ENCODE measurements around the gene PPP1R14D. TPM values are rescaled to one million over a fixed set of nuclear protein-coding genes. Genes with fewer than 3 reads are reported as not detected.

PPP1R14D gene
- total and polyA plus RNA-seq, 2 donors (not counting 3 experiments of a cell fraction or from before 2014, with no cell fraction given): not detected

GRCh38 chr15:40825661-40826422 lies 2.7 kb downstream of the PPP1R14D start:
- no peak for FAIRE-seq
- TF ChIP-seq JUN (IDR thresholded peaks at IDR 0.05; ENCODE audit: borderline replicate concordance, insufficient read depth, insufficient read length, low read depth): no peak
- no peak for TF ChIP-seq GATA2 (IDR thresholded peaks at IDR 0.05; ENCODE audit: insufficient read depth, insufficient read length, low read depth, low read length)
- TF ChIP-seq, protein P1, sequence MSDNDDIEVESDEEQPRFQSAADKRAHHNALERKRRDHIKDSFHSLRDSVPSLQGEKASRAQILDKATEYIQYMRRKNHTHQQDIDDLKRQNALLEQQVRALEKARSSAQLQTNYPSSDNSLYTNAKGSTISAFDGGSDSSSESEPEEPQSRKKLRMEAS (IDR thresholded peaks at IDR 0.05; ENCODE audit: insufficient read depth, insufficient read length): no peak
- no peak for TF ChIP-seq MYC (IDR thresholded peaks at IDR 0.05; ENCODE audit: low read depth, low read length)
- TF ChIP-seq FOS (IDR thresholded peaks at IDR 0.05; ENCODE audit: borderline replicate concordance, insufficient read depth, low read length): no peak
- TF ChIP-seq CTCF (IDR thresholded peaks at IDR 0.05; ENCODE audit: extremely low read depth in 1 of 2, insufficient read depth in 1 of 2, low read depth in 1 of 2, low read length in 2 of 2): no peak
- no peak for TF ChIP-seq POLR2A (IDR thresholded peaks at IDR 0.05; ENCODE audit: low read depth, low read length)
- TF ChIP-seq EZH2 (IDR thresholded peaks at IDR 0.05; ENCODE audit: borderline replicate concordance, low read depth, low read length, severe bottlenecking): no peak
- BruUV-seq (replicated peaks): no TSS peak
- intact Hi-C loops (cut with micrococcal nuclease) (no loop called here), dilution Hi-C loops (cut with MboI; ENCODE audit: extremely low pct_ligation_motif_present, low sequenced_read_pairs) (no loop called here)
- Histone ChIP-seq H3K79me2 (ENCODE audit: control insufficient read depth, insufficient read depth, low read length) (no peaks in the 10 kb centered on the region), H2AFZ (ENCODE audit: low read depth, low read length) (no peak overlapping the region), H3K4me1 (ENCODE audit: control insufficient read depth, extremely low read depth, insufficient read depth, low read length) (no peaks in the 10 kb centered on the region), H4K20me1 (replicated peaks; ENCODE audit: control insufficient read depth, extremely low read depth, insufficient read depth, low read length) (no peaks in the 10 kb centered on the region), H3K27me3 (ENCODE audit: control insufficient read depth in 2 of 2, insufficient read depth in 2 of 2, low read length in 2 of 2) (peaks cover 7 to 14% of the 10 kb centered on the region in 2 experiments), H3K4me3 (replicated peaks in 1 of 3; ENCODE audit: insufficient read depth in 1 of 3, low read depth in 1 of 3, low read length in 3 of 3) (no peak overlapping the region), H3K36me3 (ENCODE audit: control insufficient read depth in 2 of 2, extremely low read depth in 1 of 2, insufficient read depth in 2 of 2, low read length in 2 of 2) (no peaks in the 10 kb centered on the region), H3K9me3 (replicated peaks; ENCODE audit: control insufficient read depth, insufficient read depth, low read length) (no peaks in the 10 kb centered on the region), H3K27ac (ENCODE audit: insufficient read depth, low read depth, low read length) (no peak overlapping the region), H3K9me1 (replicated peaks; ENCODE audit: control insufficient read depth, extremely low read depth, insufficient read depth, low read length) (no peaks in the 10 kb centered on the region), H3K4me2 (ENCODE audit: insufficient read depth, low read length) (no peak overlapping the region), H3K9ac (replicated peaks; ENCODE audit: extremely low read depth, insufficient read depth, low read length) (no peak overlapping the region)
- ChIA-PET POLR2A (no interaction called here), CTCF (interaction anchor here (3.5 kb wide), 1 partner anchor 32 kb away, joined by 15 read pairs; no protein-coding TSS in a partner anchor)
- peak; percentile 34 for DNase-seq (ENCODE audit: low read depth, low spot score)

All from endothelial cell of umbilical vein (primary cell).